Motor neuron (in vitro differentiated cells): ENCODE measurements around the gene RAPGEF1. TPM values are rescaled to one million over a fixed set of nuclear protein-coding genes. Genes with fewer than 3 reads are reported as not detected.
A peak's percentile ranks its signal among the peaks of the same experiment; 100 is the strongest.

Experiments
- ATAC-seq, 8 experiments: fragments of 200-7000 bp; cut with Tn5 transposase; replicated peaks in 6 of 8; 2 replicates each; pipeline ENCODE4 v1.8.0; 2021; ENCODE audit warnings: mild to moderate bottlenecking in 8 of 8, moderate library complexity in 8 of 8
- H3K27ac ChIP-seq, 2 donors: fragments of 250-450 bp; sonication (Bioruptor Pico); 2 replicates each; pipeline ENCODE4 v1.9.0; 2021; ENCODE audit warnings: antibody characterized with exemption in 2 of 2, mild to moderate bottlenecking in 2 of 2, moderate library complexity in 1 of 2
- H3K4me1 ChIP-seq, 2 donors: fragments of 250-450 bp; sonication (Bioruptor Pico); replicated peaks in 1 of 2; 2 replicates each; pipeline ENCODE4 v1.6.1; 2021; ENCODE audit warnings: antibody characterized with exemption in 2 of 2, mild to moderate bottlenecking in 2 of 2, moderate library complexity in 1 of 2
- H3K4me3 ChIP-seq, 5 donors: fragments of 250-450 bp; sonication (Bioruptor Pico); 2 replicates each; pipeline ENCODE4 v1.9.0; 2021; ENCODE audit warnings: antibody characterized with exemption in 5 of 5, mild to moderate bottlenecking in 5 of 5, moderate library complexity in 4 of 5
- WGBS, 10 experiments: fragments of 450-650 bp; shearing (Covaris generic); methylation state at CpG; one replicate each; pipeline ENCODE4 v1.0.0; 2022; 5-methylcytosine and 5-hydroxymethylcytosine counted together
- in situ Hi-C, 9 experiments: fragments of 400-800 bp; cut with MboI; loops; one replicate each; pipeline ENCODE4 v1.15.0; 2021; ENCODE audit warnings: low sequenced_read_pairs in 9 of 9, low pct_unique_long_range_greater_than_20kb in 2 of 9; ENCODE audit not compliant: unreplicated experiment in 9 of 9
- total RNA-seq, 8 experiments: library from RNA; unstranded; fragments of 300-600 nt; gene quantifications; 2 replicates each; pipeline versions ENCODE4 v1.2.3 to v1.2.4, GENCODE V29; 2022

The RAPGEF1 gene
- total RNA-seq, 8 experiments from 2014 or later, result 15.4 to 42.0 (median 24.9) TPM

GRCh38 chr9:131700765-131701435 is 39.0 kb downstream of the RAPGEF1 start:
- no peak for ATAC-seq
- in situ Hi-C loops, result loop anchor here in 1 of 9 experiments (25.0 kb wide), 1 partner anchor 339 kb away; no protein-coding TSS in a partner anchor
- 49 to 100% (median 92%) methylated on average over 2 to 11 of the region's 11 CpGs for WGBS, 10 experiments
- no peak overlapping the region for H3K4me3 ChIP-seq
- H3K4me1 ChIP-seq, result peaks cover 52 to 59% of the 10 kb centered on the region in 2 donors
- H3K27ac ChIP-seq, result no peak overlapping the region

GRCh38 chr9:131700076-131700475 is 39.8 kb downstream of the RAPGEF1 start:
- Histone ChIP-seq H3K4me3 (no peak overlapping the region), H3K27ac (no peak overlapping the region), H3K4me1 (peaks cover 60 to 67% of the 10 kb centered on the region in 2 donors)
- ATAC-seq, result no peak
- in situ Hi-C loops, result loop anchor here in 1 of 9 experiments (25.0 kb wide), 1 partner anchor 338 kb away; no protein-coding TSS in a partner anchor
- 88 to 100% (median 96%) methylated on average over 2 to 7 of the region's 7 CpGs; no CpG with 5 or more reads in 4 of the 10 experiments for WGBS, 10 experiments

GRCh38 chr9:131698618-131698985 is 41.3 kb downstream of the RAPGEF1 start:
- Histone ChIP-seq H3K4me1 (peaks cover 50 to 55% of the 10 kb centered on the region in 2 donors), H3K4me3 (no peak overlapping the region), H3K27ac (peak overlapping the region in 1 of 2 donors; percentile 57)
- ATAC-seq, result peak in 1 of 8 experiments; percentile 2
- WGBS, 10 experiments, result 77 to 100% (median 92%) methylated on average over 1 to 2 of the region's 4 CpGs; no CpG with 5 or more reads in 6 of the 10 experiments
- in situ Hi-C loops, result no loop called here

GRCh38 chr9:131697908-131698617 is 41.8 kb downstream of the RAPGEF1 start:
- in situ Hi-C loops, result no loop called here
- WGBS, 10 experiments, result 0 to 100% (median 60%) methylated on average over 1 to 4 of the region's 5 CpGs; no CpG with 5 or more reads in 1 of the 10 experiments

GRCh38 chr9:131697097-131697496 is 42.8 kb downstream of the RAPGEF1 start:
- peak in 5 of 8 experiments; percentile 72 to 79 (median 75) for ATAC-seq
- H3K27ac ChIP-seq, result peak overlapping the region in 1 of 2 donors; percentile 45
- in situ Hi-C loops, result no loop called here
- peaks cover 45 to 49% of the 10 kb centered on the region in 2 donors for H3K4me1 ChIP-seq
- WGBS, 10 experiments, result 39 to 100% (median 70%) methylated on average over 1 to 4 of the region's 6 CpGs; no CpG with 5 or more reads in 5 of the 10 experiments
- H3K4me3 ChIP-seq, result no peak overlapping the region

More at GRCh38 chr9:131697908-131698617, 41.8 kb downstream of the RAPGEF1 start:
- peak in 5 of 8 experiments; percentile 30 to 55 (median 42) for ATAC-seq
- Histone ChIP-seq H3K4me3 (no peak overlapping the region), H3K4me1 (peaks cover 50 to 55% of the 10 kb centered on the region in 2 donors), H3K27ac (peak overlapping the region in 1 of 2 donors; percentile 57)

GRCh38 chr9:131695836-131696460 is 43.9 kb downstream of the RAPGEF1 start:
- ATAC-seq, result peak in 5 of 8 experiments; percentile 41 to 80 (median 74)
- H3K4me1 ChIP-seq, result peaks cover 40 to 41% of the 10 kb centered on the region in 2 donors
- in situ Hi-C loops, result no loop called here
- H3K4me3 ChIP-seq, result no peak overlapping the region
- peak overlapping the region in 1 of 2 donors; percentile 65 for H3K27ac ChIP-seq
- 67 to 100% (median 92%) methylated on average over 2 to 6 of the region's 6 CpGs; no CpG with 5 or more reads in 4 of the 10 experiments for WGBS, 10 experiments

- peak overlapping the region in 1 of 2 donors; percentile 65 for H3K27ac ChIP-seq
- ATAC-seq, result peak in 1 of 8 experiments; percentile 2
- in situ Hi-C loops, result no loop called here
- 87 to 100% (median 90%) methylated on average over 1 to 4 of the region's 5 CpGs; no CpG with 5 or more reads in 2 of the 10 experiments for WGBS, 10 experiments
- H3K4me3 ChIP-seq, result no peak overlapping the region
- peaks cover 40 to 41% of the 10 kb centered on the region in 2 donors for H3K4me1 ChIP-seq
Measured at GRCh38 chr9:131695366-131695765, 44.5 kb downstream of the RAPGEF1 start.

- peak in 1 of 8 experiments; percentile 25 for ATAC-seq
- H3K27ac ChIP-seq, result no peak overlapping the region
- in situ Hi-C loops, result no loop called here
- H3K4me3 ChIP-seq, result no peak overlapping the region
- peaks cover 39 to 40% of the 10 kb centered on the region in 2 donors for H3K4me1 ChIP-seq
- 83 to 100% (median 100%) methylated on average over 1 to 3 of the region's 4 CpGs; no CpG with 5 or more reads in 1 of the 10 experiments for whole genome bisulfite sequencing, 10 experiments
Measured at GRCh38 chr9:131693651-131694597, 46.0 kb downstream of the RAPGEF1 start.

- in situ Hi-C loops, result no loop called here
- 53 to 100% (median 90%) methylated on average over 1 to 7 of the region's 7 CpGs; no CpG with 5 or more reads in 1 of the 10 experiments for WGBS, 10 experiments
- Histone ChIP-seq H3K4me1 (peaks cover 29 to 30% of the 10 kb centered on the region in 2 donors), H3K27ac (no peak overlapping the region), H3K4me3 (no peak overlapping the region)
- ATAC-seq, result peak in 2 of 8 experiments; percentile 59 to 67
Measured at GRCh38 chr9:131692612-131693562, 47.0 kb downstream of the RAPGEF1 start.

GRCh38 chr9:131691969-131692611 is 47.8 kb downstream of the RAPGEF1 start:
- H3K4me1 ChIP-seq, result peaks cover 21 to 22% of the 10 kb centered on the region in 2 donors
- no peak overlapping the region for H3K27ac ChIP-seq
- WGBS, 10 experiments, result 61 to 98% (median 88%) methylated on average over 2 to 7 of the region's 7 CpGs; no CpG with 5 or more reads in 1 of the 10 experiments
- H3K4me3 ChIP-seq, result no peak overlapping the region
- ATAC-seq, result no peak
- in situ Hi-C loops, result no loop called here
